HG03558 (cell line): ENCODE data around the gene PCDH15.

Source experiments
- ATAC-seq: cut with Tn5 transposase; IDR thresholded peaks from one replicate; pipeline ENCODE4 v1.9.1; 2021; ENCODE audit warnings: moderate number of reproducible peaks; ENCODE audit not compliant: unreplicated experiment; ENCODE audit errors: extremely low read depth

Gene PCDH15

GRCh38 chr10:54710918-54711317 is 90.1 kb downstream of the PCDH15 start:
- no peak for ATAC-seq

- no peak for ATAC-seq
Measured at GRCh38 chr10:54708591-54708990, 92.4 kb downstream of the PCDH15 start.

GRCh38 chr10:54708021-54708420 is 93.0 kb downstream of the PCDH15 start:
- ATAC-seq, result no peak

- ATAC-seq, result no peak
Measured at GRCh38 chr10:54702583-54703485, 98.2 kb downstream of the PCDH15 start.

GRCh38 chr10:54691331-54691730 is 109.7 kb downstream of the PCDH15 start:
- no peak for ATAC-seq

- ATAC-seq, result no peak
Measured at GRCh38 chr10:54682554-54682953, 118.5 kb downstream of the PCDH15 start.

GRCh38 chr10:54681136-54681535 is 119.9 kb downstream of the PCDH15 start:
- no peak for ATAC-seq

GRCh38 chr10:54667136-54667535 is 133.9 kb downstream of the PCDH15 start:
- ATAC-seq, result no peak

- no peak for ATAC-seq
Measured at GRCh38 chr10:54666192-54666591, 134.8 kb downstream of the PCDH15 start.

- ATAC-seq, result no peak
Measured at GRCh38 chr10:54665095-54665494, 135.9 kb downstream of the PCDH15 start.

GRCh38 chr10:54660397-54660796 is 140.6 kb downstream of the PCDH15 start:
- ATAC-seq, result no peak

- ATAC-seq, result no peak
Measured at GRCh38 chr10:54656643-54657042, 144.4 kb downstream of the PCDH15 start.

- ATAC-seq, result no peak
Measured at GRCh38 chr10:54653518-54653917, 147.5 kb downstream of the PCDH15 start.

GRCh38 chr10:54650547-54650946 is 150.5 kb downstream of the PCDH15 start:
- no peak for ATAC-seq

- ATAC-seq, result no peak
Measured at GRCh38 chr10:54622017-54622416, 179.0 kb downstream of the PCDH15 start.

GRCh38 chr10:54620352-54620751 is 180.7 kb downstream of the PCDH15 start:
- ATAC-seq, result no peak

GRCh38 chr10:54614072-54614471 is 187.0 kb downstream of the PCDH15 start:
- no peak for ATAC-seq

- ATAC-seq, result no peak
Measured at GRCh38 chr10:54613162-54613561, 187.9 kb downstream of the PCDH15 start.

- ATAC-seq, result no peak
Measured at GRCh38 chr10:54609423-54609822, 191.6 kb downstream of the PCDH15 start.

GRCh38 chr10:54607983-54608382 is 193.0 kb downstream of the PCDH15 start:
- ATAC-seq, result no peak

- ATAC-seq, result no peak
Measured at GRCh38 chr10:54594289-54594688, 206.7 kb downstream of the PCDH15 start.

GRCh38 chr10:54587971-54588370 is 213.1 kb downstream of the PCDH15 start:
- no peak for ATAC-seq
